ENCODE results near the gene PIGZ.

PIGZ gene

GRCh38 chr3:197001972-197002700, 33.5 kb upstream of the PIGZ start:
- no peak for DNase-seq

DNA sequence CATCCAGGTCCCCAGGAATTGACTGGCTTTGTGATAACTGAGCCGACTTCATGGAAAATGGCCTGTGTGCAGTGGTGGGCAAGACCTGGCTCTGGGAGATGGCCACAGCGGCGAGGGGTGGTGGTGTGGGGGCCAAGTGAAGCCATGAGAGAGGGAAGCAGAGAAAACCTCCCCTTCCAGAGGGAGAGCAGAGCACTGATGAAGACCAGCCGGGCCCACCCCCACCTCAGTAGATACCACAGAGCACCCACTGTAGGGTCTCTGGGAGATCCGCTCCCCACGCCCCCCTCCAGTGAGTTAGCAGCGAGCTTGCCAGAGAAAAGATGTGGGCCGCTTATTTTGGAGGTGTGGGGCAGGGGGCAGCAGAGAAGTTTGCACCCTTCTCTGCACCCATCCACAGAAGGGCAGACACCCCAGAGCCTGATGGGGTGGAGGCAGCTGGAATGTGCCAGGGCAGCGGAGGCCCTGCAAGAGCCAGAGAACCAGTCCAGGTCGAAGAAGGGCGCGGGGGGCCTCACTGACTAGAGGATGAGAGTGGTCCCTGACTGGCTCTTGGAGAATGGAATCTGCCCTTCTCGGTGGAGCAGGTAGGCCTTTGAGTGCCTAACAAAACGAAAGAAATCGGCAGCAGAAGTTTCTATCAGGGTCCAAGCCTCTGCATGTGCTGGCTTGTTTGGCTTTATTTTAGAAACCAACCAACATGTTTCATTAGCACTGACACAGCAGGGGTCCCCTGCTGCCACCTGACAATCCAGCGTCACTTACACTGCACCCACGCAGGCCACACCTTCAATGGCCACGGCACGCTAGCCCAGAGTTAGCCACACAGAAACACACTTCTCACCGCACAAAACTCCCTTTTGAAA, 32.7 kb upstream of the PIGZ start:
- DNase-seq, result no peak

GRCh38 chr3:197000211-197000610, 31.6 kb upstream of the PIGZ start:
- DNase-seq, result peak; percentile 32

DNA sequence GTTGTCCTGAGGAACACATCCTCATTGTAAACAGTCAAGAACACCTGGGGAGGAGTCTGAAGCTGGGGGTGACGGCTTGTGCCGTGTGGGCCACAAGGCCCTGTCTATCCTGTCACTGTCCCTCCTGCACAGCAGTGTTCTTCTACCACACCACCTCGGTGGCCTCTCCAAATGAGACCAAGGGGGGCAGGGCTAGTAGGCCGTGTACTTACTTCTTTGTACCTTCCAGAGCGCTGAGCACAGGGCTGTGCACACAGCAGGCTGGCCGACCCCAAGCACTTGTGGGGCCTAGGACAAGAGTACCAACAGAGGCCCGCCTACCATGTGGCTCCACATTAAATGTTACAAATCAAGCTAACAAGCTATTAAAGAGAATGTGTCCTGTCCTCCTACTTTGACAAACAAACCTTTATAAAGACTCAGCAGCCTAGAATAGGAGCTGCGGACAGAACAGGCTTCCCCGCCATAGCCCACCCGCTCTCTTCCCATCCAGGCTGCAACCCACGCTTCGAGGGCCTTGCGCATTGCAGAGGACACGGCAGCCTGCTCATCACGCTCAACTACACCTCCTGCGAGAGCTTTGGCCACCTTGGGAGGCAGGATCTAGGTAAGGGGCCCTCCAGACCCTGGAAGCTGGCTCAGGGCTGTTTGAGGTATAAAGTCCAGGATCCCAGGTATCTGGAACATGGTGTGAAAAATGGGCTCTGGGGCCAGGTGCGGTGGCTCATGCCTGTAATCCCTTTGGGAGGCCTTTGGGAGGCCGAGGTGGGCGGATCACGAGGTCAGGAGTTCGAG, 30.5 kb upstream of the PIGZ start:
- no peak for DNase-seq

GRCh38 chr3:196997311-196997710, 28.7 kb upstream of the PIGZ start:
- no peak for DNase-seq

- no peak for DNase-seq
Observed at GRCh38 chr3:196996454-196997265, 28.0 kb upstream of the PIGZ start.

- DNase-seq, result no peak
Observed at GRCh38 chr3:196995646-196996355, 27.2 kb upstream of the PIGZ start.

DNA sequence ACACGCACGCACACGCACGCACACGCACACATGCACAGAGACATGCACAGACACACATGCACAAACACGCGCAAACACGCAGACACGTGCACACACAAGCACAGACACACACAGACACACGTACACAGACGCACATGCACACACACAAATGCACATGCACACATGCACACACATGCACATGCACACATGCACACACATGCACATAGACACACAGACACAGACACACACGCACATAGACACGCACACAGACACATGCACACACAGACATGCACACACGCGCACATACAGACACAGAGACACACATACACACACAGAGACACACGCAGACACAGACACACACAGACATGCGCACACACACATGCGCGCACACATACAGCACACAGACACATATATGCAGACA, 26.4 kb upstream of the PIGZ start:
- no peak for DNase-seq

DNA sequence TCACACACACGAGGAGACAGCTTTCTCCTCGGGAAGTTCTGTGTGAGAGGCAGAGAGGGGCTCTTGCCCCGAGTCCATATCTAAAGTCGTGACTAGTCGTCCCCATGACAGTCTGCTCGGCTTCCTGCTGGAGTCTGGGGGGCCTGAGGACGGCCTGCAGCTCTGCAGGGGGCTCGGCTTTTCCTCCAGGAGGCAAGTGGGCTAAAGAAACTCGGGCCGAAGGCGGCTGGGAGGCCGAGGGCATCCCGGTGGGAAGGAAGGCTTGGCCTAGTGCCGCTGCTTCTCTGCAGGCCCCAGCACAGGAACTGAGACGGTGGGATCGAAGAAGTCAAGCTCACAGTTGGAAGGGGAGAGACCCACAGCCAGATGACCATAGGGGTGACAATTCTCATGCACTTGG, 25.4 kb upstream of the PIGZ start:
- no peak for DNase-seq

DNA sequence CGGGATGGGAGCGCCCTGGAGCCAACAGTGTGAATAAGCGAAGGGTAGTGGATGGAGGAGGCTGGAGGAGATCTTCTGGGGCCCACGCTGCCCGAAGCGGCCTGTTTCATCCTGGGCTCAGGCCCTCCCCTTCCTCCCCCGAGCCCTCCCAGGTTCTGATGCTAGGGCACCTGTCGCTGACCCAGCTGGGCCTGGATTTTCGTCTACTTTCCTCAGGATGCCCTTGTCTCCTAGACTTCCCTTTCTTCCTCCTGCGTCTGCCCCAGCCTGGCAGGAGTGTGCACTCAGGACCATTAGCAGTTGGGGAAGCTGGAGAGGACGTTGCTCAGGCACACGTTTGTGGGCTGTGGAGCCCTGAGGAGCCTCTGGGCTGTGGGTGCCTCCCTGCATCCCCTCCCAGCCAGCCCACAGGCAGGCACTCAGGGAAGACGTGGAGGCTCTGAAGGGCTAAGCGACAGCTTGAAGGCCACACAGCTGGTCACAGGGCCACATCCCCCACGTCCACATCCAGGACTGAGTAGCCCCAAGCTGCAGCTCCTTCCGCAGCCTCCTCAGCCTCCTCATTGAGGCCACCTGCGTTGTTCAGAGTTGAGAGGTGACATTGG, 23.9 kb upstream of the PIGZ start:
- DNase-seq, result no peak

GRCh38 chr3:196991581-196992460, 23.2 kb upstream of the PIGZ start:
- no peak for DNase-seq

- no peak for DNase-seq
Observed at GRCh38 chr3:196990601-196991007, 22.0 kb upstream of the PIGZ start.

DNA sequence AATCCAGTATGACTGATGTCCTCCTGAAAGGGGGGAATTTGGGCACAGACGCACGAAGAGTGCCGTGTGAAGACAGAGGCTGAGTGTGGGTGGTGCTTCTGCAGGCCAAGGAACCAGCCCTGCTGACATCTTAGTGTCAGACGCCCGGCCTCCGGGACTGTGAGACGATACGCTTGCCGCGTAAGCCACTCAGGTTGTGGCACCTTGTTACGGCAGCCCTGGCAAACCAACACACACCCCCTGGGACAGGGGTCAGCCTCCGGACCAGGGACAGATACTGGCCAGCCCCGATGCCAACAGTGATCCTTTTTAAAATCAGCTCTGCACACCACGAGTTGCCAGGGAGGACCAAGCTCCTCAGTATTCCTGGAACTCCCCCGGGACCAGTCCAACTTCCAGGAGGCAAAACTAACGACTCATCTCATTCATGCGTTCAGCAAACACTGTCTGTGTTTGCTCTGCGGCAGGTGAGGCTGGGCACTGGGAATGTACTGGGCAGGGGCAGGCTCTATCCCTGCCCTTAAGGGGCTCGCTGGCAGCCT, 21.2 kb upstream of the PIGZ start:
- DNase-seq, result no peak

GRCh38 chr3:196988241-196989029, 19.8 kb upstream of the PIGZ start:
- peak; percentile 25 for DNase-seq

DNA sequence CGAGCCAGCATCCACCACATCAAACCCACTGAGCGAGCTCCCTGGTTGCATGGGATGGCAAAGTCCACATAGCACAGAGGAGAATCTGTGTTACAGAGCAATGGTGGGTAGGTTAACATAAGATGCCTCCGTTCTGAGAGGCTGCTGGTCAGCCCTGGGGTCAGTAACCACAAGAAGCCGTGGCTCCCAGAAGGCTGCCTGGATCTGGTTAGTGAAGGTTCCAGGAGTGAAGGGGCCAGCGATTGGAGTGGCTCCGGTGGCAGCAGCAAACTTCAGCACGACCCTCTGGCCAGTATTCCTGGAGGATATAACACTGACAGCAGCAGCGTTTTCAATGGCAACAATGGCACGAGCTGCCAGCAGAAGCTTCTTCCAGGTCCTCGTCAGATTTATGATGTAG, 18.4 kb upstream of the PIGZ start:
- no peak for DNase-seq

DNA sequence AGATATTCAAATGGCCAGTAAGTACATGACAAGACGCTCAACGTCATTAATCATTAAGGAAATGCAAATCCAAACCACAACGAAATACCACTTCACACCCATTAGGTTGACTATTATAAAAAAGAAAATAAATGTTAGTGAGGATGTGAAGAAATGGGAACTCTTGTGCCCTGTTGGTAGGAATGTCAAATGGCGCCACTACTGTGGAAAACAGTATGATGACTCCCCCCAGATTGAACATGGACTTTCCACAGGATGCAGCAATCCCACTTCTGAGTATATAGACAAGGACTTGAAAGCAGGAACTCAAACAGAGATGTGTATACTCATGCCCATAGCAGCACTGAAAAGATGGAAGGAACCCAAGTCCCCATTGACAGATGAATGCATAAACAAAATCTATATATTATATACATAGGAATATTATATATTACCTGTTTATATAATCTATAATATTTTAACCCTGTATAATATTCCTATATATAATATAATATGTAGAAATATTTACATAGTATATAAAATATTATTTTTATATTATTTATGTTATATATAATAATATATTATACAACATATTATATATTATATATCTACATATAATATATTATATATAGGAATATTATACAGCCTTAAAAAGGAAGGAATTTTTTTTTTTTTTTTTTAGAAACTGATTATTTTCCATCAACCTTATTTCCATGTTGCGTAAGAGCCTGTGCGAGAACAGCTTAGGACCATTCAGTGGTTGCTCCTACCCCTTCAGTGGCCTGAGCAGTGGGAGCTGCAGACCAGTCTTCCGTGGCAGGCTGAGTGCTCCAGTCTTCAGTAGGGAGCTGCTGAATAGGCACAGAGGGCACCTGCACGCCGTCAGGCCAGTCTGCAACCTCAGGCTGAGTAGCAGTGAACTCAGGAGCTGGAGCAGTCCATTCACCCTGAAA, 17.6 kb upstream of the PIGZ start:
- no peak for DNase-seq

DNA sequence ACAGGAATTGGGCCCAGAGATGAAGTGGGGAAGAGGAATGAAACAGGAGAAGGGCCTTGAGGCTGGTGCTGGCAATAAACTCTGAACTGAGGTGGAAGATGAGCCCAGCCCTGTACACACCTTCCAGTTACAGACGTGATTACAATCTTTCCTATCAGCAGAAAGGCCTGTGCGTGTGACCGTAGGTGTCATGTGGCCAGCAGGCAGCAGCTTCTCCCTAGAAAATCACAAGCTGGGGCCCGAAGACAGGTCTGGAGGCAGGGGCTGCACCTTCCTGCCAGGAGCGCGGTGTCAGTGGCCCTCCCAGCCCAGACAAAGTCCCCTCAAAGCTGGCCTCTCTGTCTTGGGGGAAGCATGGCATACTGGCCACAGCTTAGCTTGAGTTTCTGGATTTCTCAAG, 16.7 kb upstream of the PIGZ start:
- DNase-seq, result no peak

DNA sequence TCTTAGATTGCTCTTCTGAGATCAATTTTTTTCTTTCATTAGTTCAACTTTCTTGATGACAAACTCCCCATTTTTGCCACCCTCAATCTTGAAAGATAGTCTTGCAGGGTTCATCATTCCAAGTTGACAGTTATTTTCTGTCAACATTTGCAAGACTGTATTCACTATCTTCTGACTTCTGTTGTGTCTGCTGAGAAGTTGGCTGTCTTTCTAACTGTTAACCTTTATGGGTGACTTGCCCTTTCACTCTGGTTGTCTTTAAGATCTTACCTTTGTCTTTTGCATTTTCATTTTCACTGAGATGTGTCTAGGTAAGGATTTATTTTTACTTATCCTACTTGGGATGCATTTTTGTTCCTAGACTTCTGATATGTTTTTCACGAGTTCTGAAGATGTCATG, 14.6 kb upstream of the PIGZ start:
- DNase-seq, result no peak
